Measurements from ENCODE around the gene FLVCR2. TPM values are rescaled to one million over a fixed set of nuclear protein-coding genes. Genes with fewer than 3 reads are reported as not detected.

FLVCR2 gene
- total RNA-seq, 2 donors from 2014 or later = 6.2 to 8.9 TPM

- H3K9me3 ChIP-seq (ENCODE audit: control insufficient read depth, low read length) = peaks cover 31% of the 10 kb centered on the region
- no peak overlapping the region for H3K9ac ChIP-seq (ENCODE audit: extremely low read depth, low read length, poor library complexity, severe bottlenecking)
- no peak for DNase-seq
- H3K27ac Mint-ChIP-seq = no peak overlapping the region
- TF ChIP-seq, protein P1, sequence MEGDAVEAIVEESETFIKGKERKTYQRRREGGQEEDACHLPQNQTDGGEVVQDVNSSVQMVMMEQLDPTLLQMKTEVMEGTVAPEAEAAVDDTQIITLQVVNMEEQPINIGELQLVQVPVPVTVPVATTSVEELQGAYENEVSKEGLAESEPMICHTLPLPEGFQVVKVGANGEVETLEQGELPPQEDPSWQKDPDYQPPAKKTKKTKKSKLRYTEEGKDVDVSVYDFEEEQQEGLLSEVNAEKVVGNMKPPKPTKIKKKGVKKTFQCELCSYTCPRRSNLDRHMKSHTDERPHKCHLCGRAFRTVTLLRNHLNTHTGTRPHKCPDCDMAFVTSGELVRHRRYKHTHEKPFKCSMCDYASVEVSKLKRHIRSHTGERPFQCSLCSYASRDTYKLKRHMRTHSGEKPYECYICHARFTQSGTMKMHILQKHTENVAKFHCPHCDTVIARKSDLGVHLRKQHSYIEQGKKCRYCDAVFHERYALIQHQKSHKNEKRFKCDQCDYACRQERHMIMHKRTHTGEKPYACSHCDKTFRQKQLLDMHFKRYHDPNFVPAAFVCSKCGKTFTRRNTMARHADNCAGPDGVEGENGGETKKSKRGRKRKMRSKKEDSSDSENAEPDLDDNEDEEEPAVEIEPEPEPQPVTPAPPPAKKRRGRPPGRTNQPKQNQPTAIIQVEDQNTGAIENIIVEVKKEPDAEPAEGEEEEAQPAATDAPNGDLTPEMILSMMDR (conservative IDR thresholded peaks at IDR 0.05) = no peak
- H3K27ac ChIP-seq (ENCODE audit: low read depth, low read length) = no peak overlapping the region
- peaks cover 15% of the 10 kb centered on the region for H3K36me3 Mint-ChIP-seq (ENCODE audit: low read depth)
- no peak overlapping the region for H3K4me3 ChIP-seq (ENCODE audit: low read length)
- H3K36me3 ChIP-seq (ENCODE audit: control insufficient read depth, insufficient read depth, low read length) = no peaks in the 10 kb centered on the region
- no peak overlapping the region for H3K4me3 Mint-ChIP-seq
- WGBS, 2 experiments (ENCODE audit: insufficient coverage in 1 of 2, insufficient read length in 1 of 2) = 92 to 94% methylated on average over 4 to 8 of the region's 9 CpGs
- H3K4me1 Mint-ChIP-seq = peaks cover 21% of the 10 kb centered on the region
- H3K9me3 Mint-ChIP-seq = peaks cover 10% of the 10 kb centered on the region
- H3K27me3 ChIP-seq (ENCODE audit: control insufficient read depth, insufficient read depth, low read length, poor library complexity, severe bottlenecking) = no peaks in the 10 kb centered on the region
- peaks cover 4% of the 10 kb centered on the region for H3K27me3 Mint-ChIP-seq (ENCODE audit: insufficient read depth)
- peaks cover 19% of the 10 kb centered on the region for H3K4me1 ChIP-seq (ENCODE audit: control insufficient read depth, insufficient read depth, low read length)
Observed at GRCh38 chr14:75609606-75610475, 31.4 kb downstream of the FLVCR2 start.

DNA sequence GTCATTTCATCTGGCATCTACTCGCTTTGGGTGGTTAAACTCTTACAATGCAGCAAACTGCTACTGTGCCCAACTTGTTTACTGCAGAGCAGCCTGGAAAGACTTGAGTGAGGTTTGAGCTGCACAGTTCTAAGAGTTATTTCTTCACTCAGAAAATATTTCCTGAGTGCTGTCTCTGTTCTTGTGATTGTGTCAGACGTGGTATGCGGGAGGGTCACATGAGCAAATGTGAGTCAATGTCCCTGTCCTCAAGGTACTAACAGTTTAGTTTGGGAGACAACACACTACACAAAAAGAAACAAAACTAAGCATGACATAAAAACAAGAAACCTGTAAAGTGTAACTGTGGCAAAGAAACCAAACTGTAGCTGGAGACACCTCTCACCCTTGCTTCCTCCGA is 32.4 kb downstream of the FLVCR2 start:
- Histone ChIP-seq H3K27ac (ENCODE audit: low read depth, low read length) (no peak overlapping the region), H3K27me3 (ENCODE audit: control insufficient read depth, insufficient read depth, low read length, poor library complexity, severe bottlenecking) (no peaks in the 10 kb centered on the region), H3K4me3 (ENCODE audit: low read length) (no peak overlapping the region), H3K9me3 (ENCODE audit: control insufficient read depth, low read length) (peaks cover 31% of the 10 kb centered on the region), H3K4me1 (ENCODE audit: control insufficient read depth, insufficient read depth, low read length) (peaks cover 12% of the 10 kb centered on the region), H3K9ac (ENCODE audit: extremely low read depth, low read length, poor library complexity, severe bottlenecking) (no peak overlapping the region), H3K36me3 (ENCODE audit: control insufficient read depth, insufficient read depth, low read length) (no peaks in the 10 kb centered on the region)
- Mint-ChIP-seq H3K27ac (no peak overlapping the region), H3K27me3 (ENCODE audit: insufficient read depth) (peaks cover 4% of the 10 kb centered on the region), H3K36me3 (ENCODE audit: low read depth) (peaks cover 15% of the 10 kb centered on the region), H3K4me3 (no peak overlapping the region), H3K9me3 (peaks cover 10% of the 10 kb centered on the region), H3K4me1 (peaks cover 12% of the 10 kb centered on the region)
- WGBS, 2 experiments (ENCODE audit: insufficient coverage in 1 of 2, insufficient read length in 1 of 2) = 96 to 100% methylated on average over 1 to 4 of the region's 4 CpGs
- no peak for DNase-seq
- TF ChIP-seq, protein P1 (conservative IDR thresholded peaks at IDR 0.05) = no peak

DNA sequence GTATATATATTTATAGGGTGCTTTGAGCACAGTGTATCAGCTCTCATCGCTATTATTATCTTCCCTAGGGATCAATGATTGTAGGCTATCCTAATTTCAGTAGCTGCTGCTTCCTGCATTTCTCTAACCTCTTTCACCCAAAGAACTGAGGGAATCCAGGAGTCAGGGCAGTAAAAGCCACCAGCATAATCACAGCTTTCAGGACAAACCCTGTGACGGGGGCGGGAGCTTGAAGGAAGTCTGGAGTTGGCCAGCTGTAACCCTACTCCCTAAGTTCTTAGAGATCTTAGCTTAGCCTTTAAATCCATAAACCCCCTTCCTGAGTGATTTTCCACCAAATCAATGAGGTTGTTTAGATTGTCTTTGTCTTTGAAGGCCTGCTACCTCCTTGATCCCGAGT is 33.7 kb downstream of the FLVCR2 start:
- H3K27me3 Mint-ChIP-seq (ENCODE audit: insufficient read depth) = peaks cover 4% of the 10 kb centered on the region
- TF ChIP-seq, protein P1 (conservative IDR thresholded peaks at IDR 0.05) = no peak
- no peak overlapping the region for H3K27ac ChIP-seq (ENCODE audit: low read depth, low read length)
- no peaks in the 10 kb centered on the region for H3K36me3 ChIP-seq (ENCODE audit: control insufficient read depth, insufficient read depth, low read length)
- H3K36me3 Mint-ChIP-seq (ENCODE audit: low read depth) = peaks cover 14% of the 10 kb centered on the region
- no peak overlapping the region for H3K9ac ChIP-seq (ENCODE audit: extremely low read depth, low read length, poor library complexity, severe bottlenecking)
- H3K4me3 Mint-ChIP-seq = no peak overlapping the region
- peaks cover 25% of the 10 kb centered on the region for H3K9me3 ChIP-seq (ENCODE audit: control insufficient read depth, low read length)
- H3K4me1 ChIP-seq (ENCODE audit: control insufficient read depth, insufficient read depth, low read length) = peaks cover 6% of the 10 kb centered on the region
- peaks cover 5% of the 10 kb centered on the region for H3K4me1 Mint-ChIP-seq
- 81 to 86% methylated on average over 3 to 4 of the region's 4 CpGs for WGBS, 2 experiments (ENCODE audit: insufficient coverage in 1 of 2, insufficient read length in 1 of 2)
- no peak for DNase-seq
- peaks cover 9% of the 10 kb centered on the region for H3K9me3 Mint-ChIP-seq
- H3K4me3 ChIP-seq (ENCODE audit: low read length) = no peak overlapping the region
- H3K27me3 ChIP-seq (ENCODE audit: control insufficient read depth, insufficient read depth, low read length, poor library complexity, severe bottlenecking) = no peaks in the 10 kb centered on the region
- no peak overlapping the region for H3K27ac Mint-ChIP-seq

Data from endodermal cell (in vitro differentiated cells).